Measurements from ENCODE around the gene DIAPH1. TPM values are rescaled to one million over a fixed set of nuclear protein-coding genes. Genes with fewer than 3 reads are reported as not detected.

The DIAPH1 gene
- 2.2 and 2.4 TPM in 2 replicates for polyA plus RNA-seq

DNA sequence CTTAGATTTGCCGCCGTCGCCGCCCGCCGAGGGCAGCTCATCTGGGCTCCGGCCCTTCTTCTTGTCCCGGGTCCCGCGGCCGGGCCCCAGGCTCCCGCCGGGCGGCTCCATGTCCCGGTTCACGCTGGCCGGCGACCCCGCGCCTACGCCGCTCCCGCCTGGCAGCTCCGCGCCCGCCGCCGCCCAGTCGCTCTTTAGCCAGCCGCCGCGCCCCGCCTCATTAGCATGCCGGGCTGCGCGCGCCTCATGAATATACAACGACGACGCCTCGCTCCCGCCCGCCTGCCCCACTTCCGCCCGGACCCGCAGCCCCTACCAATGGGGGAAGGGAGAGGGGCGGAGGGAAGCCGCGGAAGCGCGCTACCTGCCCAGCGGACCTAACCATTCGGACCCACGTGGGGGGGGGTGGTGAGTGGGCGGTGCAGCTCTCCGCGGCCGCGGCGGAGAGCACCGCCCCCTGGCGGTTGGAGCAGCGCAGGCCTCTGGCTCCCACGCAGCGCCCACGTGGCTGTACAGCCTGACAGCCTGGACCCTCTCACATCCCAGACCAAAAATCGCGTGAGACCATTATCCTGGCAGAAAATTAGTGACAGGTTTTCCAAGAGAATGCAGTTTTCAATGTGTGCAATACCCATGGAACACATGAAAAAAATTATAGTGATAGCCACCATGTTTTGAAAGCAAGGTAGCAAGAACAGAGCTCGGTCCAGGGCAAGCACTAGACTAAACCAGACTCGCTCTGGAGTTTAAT, at the start of gene DIAPH1:
DIAPH1 (minus strand) TSS at position 197 of the 751 bp plus-strand sequence; CDS start at position 111, 86 bp downstream.

DNA sequence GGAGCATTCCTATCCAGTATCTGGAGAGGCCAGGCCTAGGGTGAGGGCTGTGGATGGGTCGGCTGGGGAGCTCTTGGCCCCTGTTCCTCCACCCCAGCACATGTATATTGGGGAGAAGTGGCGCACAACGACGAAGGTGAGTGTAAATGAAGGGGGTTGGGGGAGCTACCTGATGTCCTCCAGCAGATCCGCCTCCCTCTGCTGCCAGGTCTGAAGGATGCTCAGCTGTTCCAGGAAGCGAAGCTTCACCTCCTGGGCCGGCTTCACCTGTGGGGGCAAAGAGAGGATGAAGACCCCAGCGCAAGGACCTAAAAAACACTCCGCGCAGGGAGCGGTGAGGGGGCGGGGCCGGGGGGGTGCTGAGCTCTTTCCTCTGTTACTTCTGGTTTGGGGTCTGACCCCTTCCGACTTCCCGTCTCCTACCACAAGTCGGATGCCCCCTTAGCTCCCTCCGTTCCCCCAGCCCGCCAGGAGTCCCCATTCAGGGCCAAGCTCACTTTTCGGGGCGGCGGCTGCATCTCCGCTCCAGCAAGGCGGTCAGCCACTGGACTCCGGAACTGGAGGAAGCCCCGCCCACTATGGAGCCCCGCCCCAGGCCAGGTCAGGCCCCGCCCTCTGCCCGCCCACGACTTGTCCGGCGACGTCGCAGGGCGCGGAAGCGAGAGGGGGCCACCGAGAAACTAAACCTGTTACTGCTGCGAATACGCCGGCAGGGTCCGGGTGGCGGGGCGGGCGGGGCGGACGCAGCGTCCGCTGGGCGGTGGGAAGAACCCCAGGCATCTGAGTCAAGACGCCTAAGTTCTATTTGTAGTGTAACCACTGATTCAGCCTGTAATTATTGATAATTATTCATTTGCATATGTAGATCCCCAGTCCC, 32.3 kb upstream of the DIAPH1 start, which contains the start of gene FCHSD1:
FCHSD1 (minus strand) TSS at position 568 of the 877 bp plus-strand sequence; CDS start at position 518, 50 bp downstream.

DNA sequence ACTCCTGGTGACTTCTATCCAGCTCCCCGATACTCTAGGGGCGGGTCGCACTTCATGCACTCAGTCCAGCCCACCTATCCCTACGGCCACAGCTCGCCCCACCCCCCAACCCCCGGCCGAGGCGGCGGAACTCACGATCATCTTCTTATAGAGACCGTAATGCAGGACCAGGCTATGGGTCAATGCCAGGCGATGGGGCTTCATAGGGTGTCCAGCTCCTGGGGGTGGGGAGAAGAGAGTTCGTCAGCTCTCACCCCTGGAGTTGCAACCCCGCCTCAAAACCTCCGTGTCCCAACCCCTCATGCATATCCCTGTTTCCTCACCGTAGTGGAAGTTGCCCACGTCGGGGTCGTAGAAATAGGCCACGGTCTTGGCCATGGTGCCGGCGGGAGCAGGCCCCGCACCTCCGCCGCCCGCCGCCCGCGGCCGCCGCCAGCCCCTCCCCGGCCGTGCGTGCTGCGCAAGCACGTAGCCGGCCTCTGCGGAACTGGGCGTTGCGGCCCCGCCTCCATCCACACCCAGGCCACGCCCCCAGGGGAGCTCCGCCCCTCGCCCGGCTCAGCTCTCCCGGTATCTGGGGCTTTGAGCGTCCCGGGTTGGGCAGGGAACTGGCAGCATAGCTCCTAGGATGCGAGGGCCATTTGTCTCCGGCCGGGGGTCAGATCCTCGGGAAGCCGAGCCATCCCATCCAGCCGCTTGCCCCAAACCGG, 17.8 kb upstream of the DIAPH1 start, which contains the start of the genes HDAC3 and RELL2:
HDAC3 (minus strand) TSS at position 437 of the 710 bp plus-strand sequence; CDS start at position 378, 59 bp downstream.
RELL2 (plus strand) TSS at position 585 of the 710 bp plus-strand sequence. CDS start 1,229 bp downstream, outside the sequence.

DNA sequence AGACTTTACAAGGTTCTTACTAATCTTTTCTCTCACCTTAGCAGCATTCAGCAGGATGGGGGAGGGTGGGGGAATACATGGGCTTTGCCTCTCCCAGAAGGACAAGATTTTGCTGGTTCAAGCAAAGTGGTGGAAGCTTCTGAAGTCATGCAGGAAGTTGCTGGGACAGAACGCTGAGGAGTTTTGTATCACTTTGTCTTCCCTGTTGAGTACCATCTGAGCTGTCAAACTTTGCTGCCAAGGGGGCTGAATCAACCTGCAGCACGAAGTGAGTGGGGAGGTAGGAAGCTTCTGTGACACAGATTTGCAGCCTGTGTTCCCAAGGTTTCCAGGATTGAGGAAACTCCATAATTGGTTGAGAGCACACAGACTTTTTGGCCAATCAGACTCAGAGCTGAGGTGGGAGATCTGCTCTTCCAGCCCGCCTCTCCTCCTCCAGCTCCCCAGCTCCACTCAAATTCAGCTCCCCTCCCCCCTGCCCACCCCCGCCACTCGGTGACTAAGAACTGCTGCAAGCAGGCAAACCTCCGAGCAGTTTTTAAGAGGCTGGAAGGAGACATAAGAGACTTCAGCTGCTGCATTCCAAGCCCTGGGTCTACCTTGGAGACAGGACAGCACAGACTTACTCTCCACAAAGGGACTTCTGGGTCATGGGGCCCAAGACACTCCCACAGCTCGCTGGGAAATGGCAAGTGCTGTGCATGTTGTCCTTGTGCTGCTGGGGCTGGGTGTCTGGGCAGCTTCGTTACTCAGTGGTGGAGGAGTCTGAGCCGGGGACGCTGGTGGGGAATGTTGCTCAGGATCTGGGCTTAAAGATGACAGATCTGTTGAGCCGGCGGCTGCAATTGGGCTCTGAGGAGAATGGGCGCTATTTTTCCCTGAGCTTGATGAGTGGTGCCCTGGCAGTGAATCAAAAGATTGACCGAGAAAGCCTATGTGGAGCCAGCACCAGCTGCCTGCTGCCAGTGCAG, 129.9 kb downstream of the DIAPH1 start, which contains the start of gene PCDHGC5:
PCDHGC5 (plus strand) TSS at position 491 of the 971 bp plus-strand sequence; CDS start at position 651, 160 bp downstream.

DNA sequence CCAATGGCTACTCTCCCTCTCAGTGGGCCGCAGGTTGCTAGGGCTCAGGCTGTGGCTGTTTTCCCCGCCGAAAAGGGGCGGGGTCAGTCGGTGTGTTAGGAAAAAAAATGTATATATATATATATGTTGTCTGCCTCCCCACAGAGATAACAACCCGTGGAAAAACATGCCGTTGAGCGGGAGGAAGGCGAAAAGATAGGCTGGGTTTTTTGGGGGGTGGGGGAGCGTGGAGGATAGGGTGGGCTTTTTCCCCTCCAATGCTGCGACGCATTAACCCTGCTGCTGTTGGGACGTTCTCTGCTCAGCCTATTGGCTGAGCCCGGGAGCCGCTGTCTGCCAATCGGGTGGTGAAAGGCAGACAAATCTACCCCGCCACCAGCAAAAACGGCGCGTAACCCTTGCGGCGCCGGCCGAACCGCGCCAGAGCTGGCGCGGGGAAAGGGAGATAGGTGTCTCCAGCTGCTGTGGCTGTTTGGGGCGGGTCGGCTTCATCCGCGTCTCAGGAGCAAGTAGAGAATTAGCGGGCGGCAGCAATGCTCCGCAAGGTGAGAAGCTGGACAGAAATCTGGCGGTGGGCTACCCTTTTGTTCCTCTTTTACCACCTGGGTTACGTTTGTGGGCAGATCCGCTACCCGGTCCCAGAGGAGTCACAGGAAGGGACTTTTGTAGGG, 134.0 kb downstream of the DIAPH1 start, which contains the start of gene PCDHGC4:
PCDHGC4 (plus strand) TSS at position 390 of the 671 bp plus-strand sequence; CDS start at position 534, 144 bp downstream.

DNA sequence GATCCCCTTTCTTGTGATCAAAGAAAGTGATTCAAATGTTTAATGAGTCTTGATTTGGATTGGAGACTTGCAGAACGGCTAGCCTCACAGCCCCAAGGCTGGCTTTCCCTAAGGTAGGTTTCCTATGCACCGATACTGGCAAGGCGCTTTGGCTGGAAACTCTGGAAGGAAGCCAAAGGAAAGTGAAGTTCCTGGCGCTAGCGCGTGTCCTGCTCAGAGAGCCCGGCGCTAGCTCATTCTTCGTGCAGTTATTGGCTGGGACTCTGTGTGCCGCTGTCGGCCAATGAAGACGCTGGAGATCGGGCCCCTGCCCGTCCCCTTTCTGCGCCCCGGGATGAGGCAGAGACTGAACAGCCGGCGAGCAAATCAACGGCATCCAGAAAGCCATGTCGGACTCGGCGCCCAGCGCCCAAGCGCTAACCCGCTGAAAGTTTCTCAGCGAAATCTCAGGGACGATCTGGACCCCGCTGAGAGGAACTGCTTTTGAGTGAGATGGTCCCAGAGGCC, 143.1 kb downstream of the DIAPH1 start, which contains the start of gene PCDHGC3:
PCDHGC3 (plus strand) TSS at position 342 of the 507 bp plus-strand sequence; CDS start at position 493, 151 bp downstream.

Other genes starting within 250 kb of the DIAPH1 start
- 0.06 and 1.2 TPM in 2 replicates for gene PCDHGB3, start 248.8 kb downstream of the DIAPH1 start, polyA plus RNA-seq
- gene PCDHGA6, start 245.1 kb downstream of the DIAPH1 start, polyA plus RNA-seq, result 0.30 and 0.60 TPM in 2 replicates
- gene PCDHGA7, start 236.3 kb downstream of the DIAPH1 start, polyA plus RNA-seq, result 0.73 and 1.8 TPM in 2 replicates
- gene PCDHGB4, start 231.3 kb downstream of the DIAPH1 start, polyA plus RNA-seq, result 1.8 and 2.1 TPM in 2 replicates
- gene PCDHGA8, start 226.4 kb downstream of the DIAPH1 start, polyA plus RNA-seq, result 0.11 and 0.13 TPM in 2 replicates
- 0.32 TPM in 1 of 2 replicates, not detected in the other for gene PCDHGB5, start 221.1 kb downstream of the DIAPH1 start, polyA plus RNA-seq
- 1.1 and 1.9 TPM in 2 replicates for gene PCDHGA9, start 216.2 kb downstream of the DIAPH1 start, polyA plus RNA-seq
- gene PCDHGB6, start 211.0 kb downstream of the DIAPH1 start, polyA plus RNA-seq, result 0.31 and 0.42 TPM in 2 replicates
- gene PCDHGA10, start 206.0 kb downstream of the DIAPH1 start, polyA plus RNA-seq, result 6.1 and 7.8 TPM in 2 replicates
- gene PCDHGB7, start 201.3 kb downstream of the DIAPH1 start, polyA plus RNA-seq, result 0.35 TPM in 1 of 2 replicates, not detected in the other
- 1.5 and 2.4 TPM in 2 replicates for gene PCDHGA11, start 197.9 kb downstream of the DIAPH1 start, polyA plus RNA-seq
- 3.6 and 4.3 TPM in 2 replicates for gene PCDHGA12, start 188.5 kb downstream of the DIAPH1 start, polyA plus RNA-seq
- 51.6 and 70.9 TPM in 2 replicates for gene PCDHGC3, start 143.0 kb downstream of the DIAPH1 start, polyA plus RNA-seq
- gene PCDHGC4, start 134.0 kb downstream of the DIAPH1 start, polyA plus RNA-seq, result 0.22 and 4.5 TPM in 2 replicates
- gene PCDHGC5, start 129.9 kb downstream of the DIAPH1 start, polyA plus RNA-seq, result 0.34 and 2.0 TPM in 2 replicates
- gene HDAC3, start 17.8 kb upstream of the DIAPH1 start, polyA plus RNA-seq, result 40.0 and 47.2 TPM in 2 replicates
- 5.9 and 8.8 TPM in 2 replicates for gene RELL2, start 18.0 kb upstream of the DIAPH1 start, polyA plus RNA-seq
- 0.65 and 1.5 TPM in 2 replicates for gene FCHSD1, start 32.4 kb upstream of the DIAPH1 start, polyA plus RNA-seq
- 0.55 and 0.83 TPM in 2 replicates for gene ARAP3, start 63.2 kb upstream of the DIAPH1 start, polyA plus RNA-seq

All from Purkinje cell (primary cell).